ENCODE measurements around the gene LRRC8B. TPM values are rescaled to one million over a fixed set of nuclear protein-coding genes. Genes with fewer than 3 reads are reported as not detected.
A peak's percentile ranks its signal among the peaks of the same experiment; 100 is the strongest.
"Not testable (repeated sequence)": the region's sequence is repeated elsewhere in the genome, so short reads cannot be mapped to it uniquely, and the experiment has no call there.

Gene LRRC8B
- total RNA-seq, 2 donors from 2014 or later: 33.8 to 38.9 TPM

DNA sequence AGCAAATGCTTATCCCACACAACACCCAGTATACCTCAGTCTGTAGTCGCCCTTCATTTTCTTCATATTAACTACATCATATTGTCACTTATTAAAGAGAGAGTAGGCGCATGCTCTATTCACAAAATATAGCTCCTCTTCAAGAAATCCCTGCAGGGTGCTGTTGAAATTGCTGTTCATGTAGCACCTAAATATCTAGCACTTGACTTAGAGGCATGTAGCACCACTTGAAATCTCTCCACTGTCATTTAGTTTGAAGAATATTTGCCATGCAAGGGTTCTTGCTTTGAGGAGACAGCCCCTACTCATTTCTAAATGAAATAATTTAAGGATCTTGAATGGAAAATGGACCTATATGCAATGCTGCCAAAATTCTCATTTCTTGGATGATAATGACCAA, 20.9 kb upstream of the LRRC8B start:
- Mint-ChIP-seq H3K27ac (no peak overlapping the region), H3K9me3 (peaks cover 3 to 4% of the 10 kb centered on the region in 2 donors), H3K27me3 (ENCODE audit: low read depth) (no peaks in the 10 kb centered on the region), H3K4me1 (ENCODE audit: low read depth) (no peaks in the 10 kb centered on the region), H3K4me3 (no peak overlapping the region), H3K36me3 (ENCODE audit: insufficient read depth in 2 of 2) (peaks cover 1 to 3% of the 10 kb centered on the region in 2 donors)
- no peak for DNase-seq
- no peak for ATAC-seq (replicated peaks in 1 of 2)

DNA sequence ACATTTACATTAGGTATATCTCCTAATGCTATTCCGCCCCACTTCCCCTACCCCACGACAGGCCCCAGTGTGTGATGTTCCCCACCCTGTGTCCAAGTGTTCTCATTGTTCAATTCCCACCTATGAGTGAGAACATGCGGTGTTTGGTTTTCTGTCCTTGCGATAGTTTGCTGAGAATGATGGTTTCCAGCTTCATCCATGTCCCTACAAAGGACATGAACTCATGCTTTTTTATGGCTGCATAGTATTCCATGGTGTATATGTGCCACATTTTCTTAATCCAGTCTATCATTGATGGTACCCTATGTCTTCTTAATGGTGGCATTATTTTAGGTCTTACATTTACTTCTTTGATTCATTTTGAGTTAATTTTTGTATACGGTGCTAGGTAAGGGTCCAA, 14.6 kb upstream of the LRRC8B start:
- H3K4me3 Mint-ChIP-seq; H3K4me1 Mint-ChIP-seq (ENCODE audit: low read depth); ATAC-seq (replicated peaks in 1 of 2); H3K9me3 Mint-ChIP-seq; H3K27ac Mint-ChIP-seq; DNase-seq; H3K36me3 Mint-ChIP-seq (ENCODE audit: insufficient read depth in 2 of 2): not testable (repeated sequence)
- H3K27me3 Mint-ChIP-seq (ENCODE audit: low read depth): peaks cover 15% of the 10 kb centered on the region

DNA sequence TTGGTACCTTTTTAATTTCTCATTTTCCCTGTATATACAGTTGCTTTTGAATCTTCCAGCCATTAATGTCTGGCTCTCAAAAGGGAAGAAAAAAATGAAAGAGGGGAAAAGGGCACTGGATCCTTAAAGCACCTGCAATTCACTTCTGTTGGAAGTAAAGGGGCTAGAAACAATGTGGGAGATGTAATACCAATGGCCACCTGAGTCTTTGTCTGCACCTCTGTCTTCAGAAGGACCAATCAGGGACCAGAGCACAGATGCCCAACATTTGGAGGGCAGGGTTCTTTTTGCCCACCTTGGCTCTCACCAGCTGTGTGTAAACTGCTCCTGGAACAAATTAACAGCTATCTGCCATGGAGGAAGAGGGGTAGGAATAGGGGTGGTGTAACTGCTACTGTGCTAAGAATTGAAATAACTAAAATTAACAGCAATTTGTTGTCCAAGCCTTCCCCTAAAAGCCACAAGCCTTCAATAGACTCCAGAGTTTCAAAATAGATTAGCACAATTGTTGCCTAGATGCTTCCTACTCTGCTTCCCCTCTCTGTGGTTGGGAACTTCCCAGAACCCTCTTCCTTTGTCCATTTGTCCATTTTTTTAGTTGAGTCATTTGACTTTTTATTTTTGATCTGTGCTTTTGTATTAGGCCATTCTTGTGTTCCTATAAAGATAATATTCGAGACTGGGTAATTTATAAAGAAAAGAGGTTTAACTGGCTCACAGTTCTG, 11.5 kb upstream of the LRRC8B start:
- Mint-ChIP-seq H3K4me1 (ENCODE audit: low read depth) (peaks cover 14% of the 10 kb centered on the region), H3K36me3 (ENCODE audit: insufficient read depth in 2 of 2) (peaks cover 2 to 3% of the 10 kb centered on the region in 2 donors)

GRCh38 chr1:89516055-89516454, 8.6 kb upstream of the LRRC8B start:
- peaks cover 22% of the 10 kb centered on the region for H3K4me1 Mint-ChIP-seq (ENCODE audit: low read depth)
- H3K4me3 Mint-ChIP-seq: no peak overlapping the region
- DNase-seq (no peak), ATAC-seq (replicated peaks in 1 of 2) (peak in 1 of 2 donors; percentile 32)
- H3K27me3 Mint-ChIP-seq (ENCODE audit: low read depth): peaks cover 17% of the 10 kb centered on the region
- H3K27ac Mint-ChIP-seq: no peak overlapping the region
- no peaks in the 10 kb centered on the region for H3K36me3 Mint-ChIP-seq (ENCODE audit: insufficient read depth in 2 of 2)
- H3K9me3 Mint-ChIP-seq: no peaks in the 10 kb centered on the region

More for the DNA sequence above, 11.5 kb upstream of the LRRC8B start:
- peaks cover 3 to 4% of the 10 kb centered on the region in 2 donors for H3K9me3 Mint-ChIP-seq
- peaks cover 17% of the 10 kb centered on the region for H3K27me3 Mint-ChIP-seq (ENCODE audit: low read depth)
- DNase-seq: no peak
- no peak overlapping the region for H3K27ac Mint-ChIP-seq
- no peak overlapping the region for H3K4me3 Mint-ChIP-seq
- no peak for ATAC-seq (replicated peaks in 1 of 2)

- DNase-seq (no peak), ATAC-seq (replicated peaks in 1 of 2) (no peak)
- H3K4me1 Mint-ChIP-seq (ENCODE audit: low read depth): peaks cover 28% of the 10 kb centered on the region
- H3K9me3 Mint-ChIP-seq: peaks cover 2 to 5% of the 10 kb centered on the region in 2 donors
- peaks cover 17% of the 10 kb centered on the region for H3K27me3 Mint-ChIP-seq (ENCODE audit: low read depth)
- peaks cover 5 to 8% of the 10 kb centered on the region in 2 donors for H3K36me3 Mint-ChIP-seq (ENCODE audit: insufficient read depth in 2 of 2)
- no peak overlapping the region for H3K27ac Mint-ChIP-seq
- H3K4me3 Mint-ChIP-seq: no peak overlapping the region
Observed at GRCh38 chr1:89518221-89518631, 6.4 kb upstream of the LRRC8B start.

DNA sequence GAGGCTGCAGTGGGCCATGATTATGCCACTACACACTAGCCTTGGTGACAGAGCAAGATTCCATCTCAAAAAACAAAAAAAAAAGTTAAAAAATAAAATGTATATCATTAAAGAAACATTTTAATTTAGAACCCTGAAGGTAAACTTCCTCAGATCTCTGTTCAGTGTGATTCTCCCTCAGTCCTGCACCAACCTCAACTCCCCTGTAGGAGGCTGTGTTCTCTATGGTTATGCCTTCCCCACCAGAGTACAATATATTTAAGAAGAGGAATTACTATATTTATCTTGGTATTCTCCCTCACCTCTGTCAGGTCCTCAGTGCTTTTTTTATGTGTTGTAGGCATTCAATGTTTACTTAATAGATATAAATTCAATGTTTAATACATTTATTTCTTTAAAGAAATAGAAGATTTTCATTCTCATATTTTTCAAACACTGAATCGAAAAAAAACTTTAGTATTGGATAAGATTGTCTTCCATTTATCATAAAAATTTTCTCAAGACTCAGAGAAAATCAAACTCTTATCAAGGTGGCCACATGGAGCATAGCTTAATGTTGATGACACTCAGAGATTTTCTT, 4.8 kb upstream of the LRRC8B start:
- Mint-ChIP-seq H3K27me3 (ENCODE audit: low read depth) (peaks cover 4% of the 10 kb centered on the region), H3K4me1 (ENCODE audit: low read depth) (peaks cover 40% of the 10 kb centered on the region), H3K36me3 (ENCODE audit: insufficient read depth in 2 of 2) (peaks cover 5 to 12% of the 10 kb centered on the region in 2 donors), H3K9me3 (peaks cover 2 to 5% of the 10 kb centered on the region in 2 donors), H3K4me3 (no peak overlapping the region), H3K27ac (no peak overlapping the region)
- ATAC-seq (replicated peaks in 1 of 2) (peak in 1 of 2 donors; percentile 16), DNase-seq (peak; percentile 41 to 43)

DNA sequence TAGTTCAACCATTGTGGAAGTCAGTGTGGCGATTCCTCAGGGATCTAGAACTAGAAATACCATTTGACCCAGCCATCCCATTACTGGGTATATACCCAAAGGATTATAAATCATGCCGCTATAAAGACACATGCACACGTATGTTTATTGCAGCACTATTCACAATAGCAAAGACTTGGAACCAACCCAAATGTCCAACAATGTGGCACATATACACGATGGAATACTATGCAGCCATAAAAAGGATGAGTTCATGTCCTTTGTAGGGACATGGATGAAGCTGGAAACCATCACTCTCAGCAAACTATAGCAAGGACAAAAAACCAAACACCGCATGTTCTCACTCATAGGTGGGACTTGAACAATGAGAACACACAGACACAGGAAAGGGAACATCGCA, 2.7 kb upstream of the LRRC8B start:
- DNase-seq; H3K27ac Mint-ChIP-seq; H3K9me3 Mint-ChIP-seq; H3K4me3 Mint-ChIP-seq; ATAC-seq (replicated peaks in 1 of 2); H3K27me3 Mint-ChIP-seq (ENCODE audit: low read depth): not testable (repeated sequence)
- Mint-ChIP-seq H3K36me3 (ENCODE audit: insufficient read depth in 2 of 2) (peaks cover 8 to 22% of the 10 kb centered on the region in 2 donors), H3K4me1 (ENCODE audit: low read depth) (peaks cover 29% of the 10 kb centered on the region)

DNA sequence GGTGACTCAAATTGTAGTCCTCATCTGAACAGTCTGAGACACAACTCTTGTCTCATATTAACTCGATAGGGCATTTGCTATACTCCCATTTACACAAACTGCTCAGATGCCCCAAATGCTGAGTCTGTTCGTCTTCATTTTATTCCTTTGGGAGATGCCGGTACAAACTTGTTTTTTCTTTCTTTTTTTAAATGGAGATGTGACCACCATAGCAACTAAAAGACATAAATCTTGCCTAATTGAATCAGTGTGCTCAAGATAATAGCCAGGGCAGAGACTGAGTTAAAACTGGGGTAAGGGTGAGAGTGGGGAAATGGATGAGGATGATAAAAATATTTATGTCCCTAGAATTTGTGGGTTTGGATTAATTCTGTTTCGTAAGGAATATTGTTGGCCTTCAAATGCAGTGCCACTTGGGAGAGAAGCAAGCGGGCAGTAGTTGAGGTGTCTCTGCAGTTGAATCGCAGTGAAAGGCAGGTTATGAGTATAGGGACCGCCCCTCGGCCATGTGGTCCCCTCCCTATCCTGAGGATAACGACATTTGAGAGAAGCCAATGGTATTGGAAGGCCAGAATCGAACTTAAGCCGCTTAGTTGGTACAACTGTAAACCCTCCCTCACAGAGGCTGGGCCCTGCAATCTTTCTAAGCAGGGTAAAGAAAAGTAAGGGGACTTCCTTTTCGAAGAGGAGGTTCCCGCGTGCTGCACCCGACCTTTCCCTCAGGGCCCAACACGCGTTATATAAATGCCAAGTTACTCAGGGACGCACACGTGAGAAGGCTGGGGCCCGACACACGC, 859 bp upstream of the LRRC8B start:
- peak overlapping the region; percentile 89 for H3K27ac Mint-ChIP-seq
- DNase-seq (peak; percentile 75 to 79), ATAC-seq (replicated peaks in 1 of 2) (peak; percentile 61 to 71)
- peaks cover 26% of the 10 kb centered on the region for H3K4me1 Mint-ChIP-seq (ENCODE audit: low read depth)
- H3K9me3 Mint-ChIP-seq: peaks cover 2 to 5% of the 10 kb centered on the region in 2 donors
- H3K27me3 Mint-ChIP-seq (ENCODE audit: low read depth): no peaks in the 10 kb centered on the region
- peaks cover 8 to 22% of the 10 kb centered on the region in 2 donors for H3K36me3 Mint-ChIP-seq (ENCODE audit: insufficient read depth in 2 of 2)
- H3K4me3 Mint-ChIP-seq: no peak overlapping the region

- peak; percentile 29 to 47 for DNase-seq
- peaks cover 12 to 25% of the 10 kb centered on the region in 2 donors for H3K36me3 Mint-ChIP-seq (ENCODE audit: insufficient read depth in 2 of 2)
- H3K27ac Mint-ChIP-seq: peak overlapping the region; percentile 89
Observed at GRCh38 chr1:89525169-89525855, 683 bp downstream of the LRRC8B start.

GRCh38 chr1:89527256-89527655, 2.6 kb downstream of the LRRC8B start:
- H3K27ac Mint-ChIP-seq: no peak overlapping the region
- no peak for DNase-seq
- H3K27me3 Mint-ChIP-seq (ENCODE audit: low read depth): no peaks in the 10 kb centered on the region
- peaks cover 20 to 34% of the 10 kb centered on the region in 2 donors for H3K36me3 Mint-ChIP-seq (ENCODE audit: insufficient read depth in 2 of 2)
- no peak overlapping the region for H3K4me3 Mint-ChIP-seq
- H3K9me3 Mint-ChIP-seq: peaks cover 6 to 7% of the 10 kb centered on the region in 2 donors
- H3K4me1 Mint-ChIP-seq (ENCODE audit: low read depth): peaks cover 44% of the 10 kb centered on the region
- no peak for ATAC-seq (replicated peaks in 1 of 2)

More at GRCh38 chr1:89525169-89525855, 683 bp downstream of the LRRC8B start:
- Mint-ChIP-seq H3K27me3 (ENCODE audit: low read depth) (no peaks in the 10 kb centered on the region), H3K4me3 (no peak overlapping the region), H3K9me3 (peaks cover 2 to 5% of the 10 kb centered on the region in 2 donors), H3K4me1 (ENCODE audit: low read depth) (peaks cover 30% of the 10 kb centered on the region)
- ATAC-seq (replicated peaks in 1 of 2): peak in 1 of 2 donors; percentile 18

DNA sequence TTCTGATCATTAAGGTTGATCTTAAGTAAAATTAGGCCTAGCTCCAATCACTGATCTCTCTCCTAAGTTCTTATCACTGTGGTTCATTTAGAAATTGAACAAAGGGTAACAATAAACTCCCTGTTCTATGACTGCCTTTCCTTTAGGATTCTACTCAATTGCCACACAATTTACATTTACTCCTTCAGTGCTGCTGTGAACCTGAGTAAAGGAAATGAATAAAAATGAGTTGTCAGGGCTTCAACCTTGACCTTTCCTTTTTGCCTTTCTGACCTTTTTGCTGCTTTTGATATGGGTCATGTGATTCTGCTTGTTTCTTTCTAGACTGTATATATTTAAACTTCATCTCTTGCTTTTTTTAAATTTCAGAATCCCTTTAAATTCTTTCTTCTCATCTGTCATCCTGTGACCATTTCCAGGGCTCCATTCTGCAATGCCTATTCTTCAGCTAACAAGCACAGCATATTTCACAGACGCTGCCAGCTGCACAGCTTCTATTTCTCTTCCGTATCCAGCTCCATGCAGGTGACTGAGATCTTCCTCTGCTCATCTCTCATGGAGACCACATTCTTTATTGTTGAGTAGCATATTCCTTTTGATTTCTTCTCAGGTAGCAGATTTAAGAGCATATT, 3.2 kb downstream of the LRRC8B start:
- DNase-seq (no peak), ATAC-seq (replicated peaks in 1 of 2) (no peak)
- no peaks in the 10 kb centered on the region for H3K27me3 Mint-ChIP-seq (ENCODE audit: low read depth)
- peaks cover 17 to 36% of the 10 kb centered on the region in 2 donors for H3K36me3 Mint-ChIP-seq (ENCODE audit: insufficient read depth in 2 of 2)
- peaks cover 47% of the 10 kb centered on the region for H3K4me1 Mint-ChIP-seq (ENCODE audit: low read depth)
- H3K4me3 Mint-ChIP-seq: no peak overlapping the region
- H3K9me3 Mint-ChIP-seq: peaks cover 4 to 6% of the 10 kb centered on the region in 2 donors
- H3K27ac Mint-ChIP-seq: no peak overlapping the region

DNA sequence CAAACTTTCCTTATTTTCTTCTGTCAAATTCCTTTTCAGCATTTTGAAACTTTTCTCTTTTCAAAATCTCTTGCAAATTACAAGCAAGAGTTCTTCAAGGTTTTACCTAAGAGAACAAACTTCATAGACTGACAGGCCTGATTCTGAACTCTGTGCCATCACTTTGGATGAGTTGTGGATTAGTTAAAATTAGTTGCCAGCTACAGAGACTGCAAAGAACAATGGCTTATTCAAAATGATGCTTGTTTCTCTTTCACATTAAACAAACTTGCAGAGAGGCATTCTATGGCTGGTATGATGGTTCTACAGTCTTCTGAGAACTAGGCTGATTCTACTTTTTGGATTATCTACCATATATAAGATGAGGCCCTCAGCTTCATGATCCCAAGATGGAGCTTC, 3.8 kb downstream of the LRRC8B start:
- peaks cover 18 to 33% of the 10 kb centered on the region in 2 donors for H3K36me3 Mint-ChIP-seq (ENCODE audit: insufficient read depth in 2 of 2)
- ATAC-seq (replicated peaks in 1 of 2) (peak in 1 of 2 donors; percentile 6), DNase-seq (no peak)
- H3K9me3 Mint-ChIP-seq: peaks cover 3 to 4% of the 10 kb centered on the region in 2 donors
- H3K4me3 Mint-ChIP-seq: no peak overlapping the region
- peaks cover 47% of the 10 kb centered on the region for H3K4me1 Mint-ChIP-seq (ENCODE audit: low read depth)
- H3K27me3 Mint-ChIP-seq (ENCODE audit: low read depth): no peaks in the 10 kb centered on the region
- H3K27ac Mint-ChIP-seq: no peak overlapping the region

Data from activated T-cell treated with anti-CD3 and anti-CD28 coated beads, Interleukin-2, amount 50 U/mL, for 72 hours (primary cell).